Liver (tissue), 9 donors: ENCODE measurements around the gene PRPF18. TPM values are rescaled to one million over a fixed set of nuclear protein-coding genes. Genes with fewer than 3 reads are reported as not detected.

Experiments
- DNase-seq: peaks from one replicate; pipeline ENCODE4 v3.0.0-alpha.2; 2017; ENCODE audit warnings: low spot score
- H3K27ac ChIP-seq, 2 donors: one replicate each; pipeline ENCODE4 v1.7.0; 2013; ENCODE audit warnings: inconsistent platforms in 2 of 2, low read length in 2 of 2, control low read depth in 1 of 2, low read depth in 1 of 2, mild to moderate bottlenecking in 1 of 2
- H3K27me3 ChIP-seq, 4 donors: one replicate each; pipeline versions ENCODE4 v1.6.1 to v1.7.0; 2013; ENCODE audit warnings: low read length in 3 of 4, inconsistent platforms in 1 of 4, mild to moderate bottlenecking in 1 of 4, moderate library complexity in 1 of 4; ENCODE audit not compliant: control insufficient read depth in 4 of 4, insufficient read depth in 4 of 4
- H3K36me3 ChIP-seq, 4 donors: one replicate each; pipeline versions ENCODE4 v1.6.1 to v1.7.0; 2013; ENCODE audit warnings: low read length in 3 of 4, mild to moderate bottlenecking in 3 of 4, low read depth in 1 of 4, moderate library complexity in 1 of 4; ENCODE audit not compliant: control insufficient read depth in 4 of 4, insufficient read depth in 3 of 4
- H3K4me1 ChIP-seq, 4 donors: one replicate each; pipeline versions ENCODE4 v1.6.1 to v1.7.0; 2013; ENCODE audit warnings: low read length in 3 of 4, mild to moderate bottlenecking in 3 of 4, moderate library complexity in 1 of 4; ENCODE audit not compliant: control insufficient read depth in 4 of 4, insufficient read depth in 4 of 4
- H3K4me3 ChIP-seq, 3 donors: one replicate each; pipeline versions ENCODE4 v1.6.1 to v1.7.0; 2013; ENCODE audit warnings: low read length in 3 of 3, control low read depth in 1 of 3, low read depth in 1 of 3, mild to moderate bottlenecking in 1 of 3
- H3K9ac ChIP-seq, 2 donors: one replicate each; pipeline ENCODE4 v1.7.0; 2013; ENCODE audit warnings: low read length in 2 of 2, mild to moderate bottlenecking in 2 of 2, moderate library complexity in 2 of 2, control low read depth in 1 of 2, low read depth in 1 of 2
- H3K9me3 ChIP-seq, 4 donors: one replicate each; pipeline versions ENCODE4 v1.6.1 to v1.7.0; 2013; ENCODE audit warnings: low read length in 3 of 4; ENCODE audit not compliant: control insufficient read depth in 4 of 4
- CTCF ChIP-seq: fragments of 150-350 bp; IDR thresholded peaks from 2 replicates; pipeline ENCODE4 v1.5.1; 2017; ENCODE audit warnings: improper control_type of control experiment, low read depth, low read length; ENCODE audit not compliant: missing input control
- FOXA1 ChIP-seq: IDR thresholded peaks from 2 replicates; pipeline ENCODE4 v1.6.1; 2016; ENCODE audit warnings: antibody characterized with exemption
- FOXA2 ChIP-seq: IDR thresholded peaks from 2 replicates; pipeline ENCODE4 v1.6.1; 2016; ENCODE audit warnings: antibody characterized with exemption
- GABPA ChIP-seq, 2 donors: IDR thresholded peaks in 1 of 2; conservative IDR thresholded peaks in 1 of 2; 2 replicates each; pipeline ENCODE4 v1.6.1; 2016; ENCODE audit warnings: antibody characterized with exemption in 2 of 2, mild to moderate bottlenecking in 1 of 2, moderate library complexity in 1 of 2
- HNF4G ChIP-seq: IDR thresholded peaks from 2 replicates; pipeline ENCODE4 v1.6.1; 2016; ENCODE audit warnings: antibody characterized with exemption
- RAD21 ChIP-seq, 2 donors: IDR thresholded peaks; 2 replicates each; pipeline ENCODE4 v1.6.1; 2016; ENCODE audit warnings: antibody characterized with exemption in 2 of 2, mild to moderate bottlenecking in 2 of 2
- REST ChIP-seq: IDR thresholded peaks from 2 replicates; pipeline ENCODE4 v1.6.1; 2016; ENCODE audit warnings: antibody characterized with exemption, mild to moderate bottlenecking
- TAF1 ChIP-seq: conservative IDR thresholded peaks from 2 replicates; pipeline ENCODE4 v1.6.1; 2016; ENCODE audit warnings: antibody characterized with exemption, mild to moderate bottlenecking
- ZBTB33 ChIP-seq: IDR thresholded peaks from 2 replicates; pipeline ENCODE4 v1.6.1; 2016; ENCODE audit warnings: antibody characterized with exemption
- WGBS: extraction: QIAGEN DNeasy Blood & Tissue Kit; methylation state at CpG from one replicate; pipeline ENCODE4 v1.1.7; 2013; 5-methylcytosine and 5-hydroxymethylcytosine counted together
- polyA plus RNA-seq, 2 donors: library from polyadenylated mRNA; stranded (reverse) in 1 of 2; unstranded in 1 of 2; fragments of 200-250 nt in 1 of 2; fragments of >200 nt in 1 of 2; fragmentation: Nextera tagmentation in 1 of 2; extraction: Ambion mirVana in 1 of 2; gene quantifications; one replicate each; pipeline versions ENCODE4 v1.2.1 to v1.2.3, GENCODE V29; 2013 to 2015
- total RNA-seq, 2 donors: library from RNA; depleted of rRNA; stranded (reverse); fragments of >200 nt; gene quantifications; one replicate each; pipeline ENCODE4 v1.2.3, GENCODE V29; 2014
- donor health status: healthy.
- donor health status: healthy.
- donor health status: healthy.
- donor health status: healthy.
- donor health status: healthy.

The PRPF18 gene
- total and polyA plus RNA-seq, 4 donors = 10.0 to 28.3 (median 14.5) TPM

- no peak for DNase-seq
- WGBS = 67% methylated on average over 5 of the region's 5 CpGs
- H3K36me3 ChIP-seq = peaks cover 11 to 46% (median 38%) of the 10 kb centered on the region in 4 donors
- H3K4me3 ChIP-seq = no peak overlapping the region
- no peak overlapping the region for H3K9ac ChIP-seq
- no peaks in the 10 kb centered on the region for H3K27me3 ChIP-seq
- H3K9me3 ChIP-seq = no peaks in the 10 kb centered on the region
- H3K4me1 ChIP-seq = no peaks in the 10 kb centered on the region
- TF ChIP-seq CTCF (peak; percentile 14), HNF4G (no peak), REST (no peak), RAD21 (IDR thresholded peaks at IDR 0.05) (peak; percentile 64 to 76)
- no peak overlapping the region for H3K27ac ChIP-seq
Measured at GRCh38 chr10:13613519-13613918, 26.8 kb downstream of the PRPF18 start.

- no peaks in the 10 kb centered on the region for H3K4me1 ChIP-seq
- H3K9ac ChIP-seq = no peak overlapping the region
- 93% methylated on average over 8 of the region's 8 CpGs for WGBS
- no peak overlapping the region for H3K4me3 ChIP-seq
- H3K27me3 ChIP-seq = no peaks in the 10 kb centered on the region
- no peaks in the 10 kb centered on the region for H3K9me3 ChIP-seq
- TF ChIP-seq RAD21 (IDR thresholded peaks at IDR 0.05) (no peak), GABPA (IDR thresholded peaks at IDR 0.05 in 1 of 2, conservative IDR thresholded peaks at IDR 0.05 in 1 of 2) (no peak), FOXA1 (no peak), REST (no peak), TAF1 (no peak), FOXA2 (no peak), ZBTB33 (no peak)
- H3K27ac ChIP-seq = no peak overlapping the region
- H3K36me3 ChIP-seq = peaks cover 11 to 47% (median 39%) of the 10 kb centered on the region in 4 donors
- DNase-seq = no peak
Measured at GRCh38 chr10:13614530-13615332, 28.0 kb downstream of the PRPF18 start.
